SK-N-SH treated with all-trans-retinoic acid at 6 μM for 48 hours (cell line): ENCODE data around the gene ZFHX2.

Experiments
- ATAC-seq: fragments of 200-7000 bp; cut with Tn5 transposase; 3 replicates; pipeline ENCODE4 v1.9.1; 2020; ENCODE audit warnings: mild to moderate bottlenecking, moderate library complexity
- ARNTL ChIP-seq: fragments of 450-650 bp; formaldehyde crosslinking; IDR thresholded peaks from 2 replicates; pipeline ENCODE4 v1.5.0; 2020; ENCODE audit warnings: low read depth, mild to moderate bottlenecking, moderate library complexity, borderline replicate concordance
- BACH2 ChIP-seq: fragments of 250-450 bp; sonication (Bioruptor Pico); IDR thresholded peaks from 2 replicates; pipeline ENCODE4 v1.9.0; 2021; ENCODE audit warnings: mild to moderate bottlenecking, borderline replicate concordance
- CREB5 ChIP-seq: fragments of 250-450 bp; sonication (Bioruptor Pico); IDR thresholded peaks from 2 replicates; pipeline ENCODE4 v1.5.1; 2020; ENCODE audit warnings: low read depth, mild to moderate bottlenecking, moderate library complexity
- CSDC2 ChIP-seq: fragments of 250-450 bp; sonication (Bioruptor Pico); IDR thresholded peaks from 2 replicates; pipeline ENCODE4 v1.5.0; 2020; ENCODE audit warnings: mild to moderate bottlenecking, moderate library complexity
- CSRNP3 ChIP-seq: fragments of 250-450 bp; sonication (Bioruptor Pico); IDR thresholded peaks from 2 replicates; pipeline ENCODE4 v1.5.1; 2021; ENCODE audit warnings: mild to moderate bottlenecking, moderate library complexity
- ESRRG ChIP-seq: fragments of 250-450 bp; sonication (Bioruptor Pico); IDR thresholded peaks from 2 replicates; pipeline ENCODE4 v1.6.1; 2021; ENCODE audit warnings: mild to moderate bottlenecking
- GLIS3 ChIP-seq: fragments of 250-450 bp; sonication (Bioruptor Pico); IDR thresholded peaks from 2 replicates; pipeline ENCODE4 v1.5.0; 2020; ENCODE audit warnings: mild to moderate bottlenecking, moderate library complexity
- ISL1 ChIP-seq: fragments of 250-450 bp; sonication (Bioruptor Pico); IDR thresholded peaks from 2 replicates; pipeline ENCODE4 v2.1.2; 2022; ENCODE audit warnings: mild to moderate bottlenecking, moderate library complexity
- OSR1 ChIP-seq: fragments of 250-450 bp; sonication (Bioruptor Pico); IDR thresholded peaks from 2 replicates; pipeline ENCODE4 v1.8.0; 2022; ENCODE audit warnings: moderate library complexity, mild to moderate bottlenecking, inconsistent platforms
- PATZ1 ChIP-seq: fragments of 250-450 bp; sonication (Bioruptor Pico); IDR thresholded peaks from 2 replicates; pipeline ENCODE4 v1.8.0; 2020; ENCODE audit warnings: mild to moderate bottlenecking, moderate library complexity, borderline replicate concordance
- POU6F1 ChIP-seq: fragments of 250-450 bp; sonication (Bioruptor Pico); IDR thresholded peaks from 2 replicates; pipeline ENCODE4 v1.8.0; 2021; ENCODE audit warnings: low read depth, mild to moderate bottlenecking, moderate library complexity, borderline replicate concordance
- PPARA ChIP-seq: fragments of 250-450 bp; sonication (Bioruptor Pico); IDR thresholded peaks from 2 replicates; pipeline ENCODE4 v1.5.0; 2020; ENCODE audit warnings: mild to moderate bottlenecking, borderline replicate concordance
- RARB ChIP-seq: fragments of 250-450 bp; sonication (Bioruptor Pico); IDR thresholded peaks from 2 replicates; pipeline ENCODE4 v1.8.0; 2021; ENCODE audit warnings: mild to moderate bottlenecking, moderate library complexity
- SNAI2 ChIP-seq: fragments of 250-450 bp; sonication (Bioruptor Pico); IDR thresholded peaks from 2 replicates; pipeline ENCODE4 v1.5.0; 2020; ENCODE audit warnings: mild to moderate bottlenecking, moderate library complexity
- TCF4 ChIP-seq: fragments of 250-450 bp; sonication (Bioruptor Pico); IDR thresholded peaks from 2 replicates; pipeline ENCODE4 v1.8.0; 2021; ENCODE audit warnings: mild to moderate bottlenecking, moderate library complexity, borderline replicate concordance
- TOX ChIP-seq: fragments of 250-450 bp; sonication (Bioruptor Pico); IDR thresholded peaks from 2 replicates; pipeline ENCODE4 v1.8.0; 2021; ENCODE audit warnings: mild to moderate bottlenecking, moderate library complexity, borderline replicate concordance
- TSHZ2 ChIP-seq: fragments of 250-450 bp; sonication (Bioruptor Pico); IDR thresholded peaks from 2 replicates; pipeline ENCODE4 v1.5.0; 2020; ENCODE audit warnings: mild to moderate bottlenecking, moderate library complexity
- ZC3H10 ChIP-seq: fragments of 250-450 bp; sonication (Bioruptor Pico); IDR thresholded peaks from 2 replicates; pipeline ENCODE4 v1.5.1; 2021; ENCODE audit warnings: mild to moderate bottlenecking, moderate library complexity
- ZFP3 ChIP-seq: fragments of 250-450 bp; sonication (Bioruptor Pico); IDR thresholded peaks from 2 replicates; pipeline ENCODE4 v1.5.0; 2020; ENCODE audit warnings: mild to moderate bottlenecking, moderate library complexity
- ZFP30 ChIP-seq: fragments of 450-650 bp; formaldehyde crosslinking; IDR thresholded peaks from 2 replicates; pipeline ENCODE4 v1.5.0; 2022; ENCODE audit warnings: mild to moderate bottlenecking, moderate library complexity
- ZNF565 ChIP-seq: fragments of 450-650 bp; formaldehyde crosslinking; conservative IDR thresholded peaks from 2 replicates; pipeline ENCODE4 v1.5.0; 2020; ENCODE audit warnings: low read depth, mild to moderate bottlenecking, moderate library complexity
- ZNF8 ChIP-seq: fragments of 450-650 bp; formaldehyde crosslinking; IDR thresholded peaks from 2 replicates; pipeline ENCODE4 v1.5.0; 2020; ENCODE audit warnings: mild to moderate bottlenecking, moderate library complexity

The ZFHX2 gene

GRCh38 chr14:23525611-23526010 is 26.0 kb downstream of the ZFHX2 start:
- no peak for TF ChIP-seq ZNF565 (CRISPR knock-in tag)
- no peak for TF ChIP-seq RARB
- no peak for TF ChIP-seq ISL1 (CRISPR knock-in tag)
- no peak for TF ChIP-seq OSR1 (CRISPR knock-in tag)
- no peak for TF ChIP-seq CSDC2 (CRISPR knock-in tag)
- no peak for TF ChIP-seq ARNTL
- no peak for TF ChIP-seq GLIS3
- no peak for TF ChIP-seq TCF4 (CRISPR knock-in tag)
- no peak for ATAC-seq

- ATAC-seq = no peak
- TF ChIP-seq RARB = no peak
Observed at GRCh38 chr14:23524954-23525353, 26.6 kb downstream of the ZFHX2 start.

- no peak for ATAC-seq
- TF ChIP-seq POU6F1 (no peak), PPARA (CRISPR knock-in tag) (no peak), RARB (no peak), CSRNP3 (CRISPR knock-in tag) (no peak), ESRRG (CRISPR knock-in tag) (no peak), GLIS3 (no peak), TOX (no peak), ZNF8 (CRISPR knock-in tag) (no peak), ZFP3 (CRISPR knock-in tag) (no peak), BACH2 (CRISPR knock-in tag) (no peak), TCF4 (CRISPR knock-in tag) (no peak), CREB5 (CRISPR knock-in tag) (no peak), ZFP30 (CRISPR knock-in tag) (no peak)
Observed at GRCh38 chr14:23523229-23524016, 28.1 kb downstream of the ZFHX2 start.

- TF ChIP-seq ZC3H10 (CRISPR knock-in tag) = no peak
- no peak for TF ChIP-seq ZNF8 (CRISPR knock-in tag)
- no peak for TF ChIP-seq BACH2 (CRISPR knock-in tag)
- TF ChIP-seq ZNF565 (CRISPR knock-in tag) = no peak
- TF ChIP-seq RARB = no peak
- TF ChIP-seq TCF4 (CRISPR knock-in tag) = no peak
- TF ChIP-seq SNAI2 (CRISPR knock-in tag) = no peak
- TF ChIP-seq TSHZ2 = no peak
- no peak for TF ChIP-seq CSDC2 (CRISPR knock-in tag)
- no peak for TF ChIP-seq ARNTL
- no peak for TF ChIP-seq PATZ1
- TF ChIP-seq ESRRG (CRISPR knock-in tag) = no peak
- TF ChIP-seq POU6F1 = no peak
- no peak for TF ChIP-seq ZFP30 (CRISPR knock-in tag)
- TF ChIP-seq OSR1 (CRISPR knock-in tag) = no peak
- no peak for TF ChIP-seq CSRNP3 (CRISPR knock-in tag)
- TF ChIP-seq ISL1 (CRISPR knock-in tag) = no peak
- ATAC-seq = no peak
Observed at GRCh38 chr14:23522643-23523198, 28.8 kb downstream of the ZFHX2 start.
